Measurements from ENCODE around the gene COL4A4.

The COL4A4 gene

DNA sequence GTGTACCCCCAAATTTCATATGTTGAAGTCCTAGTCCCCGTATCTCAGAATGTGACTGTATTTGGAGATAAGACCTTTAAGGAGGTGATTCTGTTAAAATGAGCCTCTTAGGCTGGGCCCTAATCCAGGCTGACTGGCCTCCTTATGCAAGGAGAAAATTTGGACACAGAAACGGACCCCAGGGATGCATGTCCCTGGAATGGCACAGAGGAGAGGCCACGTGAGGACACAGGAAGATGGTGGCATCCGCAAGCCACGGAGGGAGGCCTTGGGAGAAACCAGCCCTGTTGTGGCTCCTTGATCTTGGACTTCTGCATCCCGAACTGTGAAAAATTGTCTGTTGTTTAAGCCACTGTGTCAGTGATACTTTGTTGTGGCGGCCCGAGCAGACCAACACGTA, 150.7 kb downstream of the COL4A4 start:
- Histone ChIP-seq H3K9me3 (ENCODE audit: control insufficient read depth, low read length) (no peaks in the 10 kb centered on the region), H3K9ac (no peak overlapping the region), H3K4me1 (peaks cover 5% of the 10 kb centered on the region), H3K4me2 (ENCODE audit: low read length) (no peak overlapping the region), H2AFZ (peak overlapping the region; percentile 35), H3K4me3 (ENCODE audit: low read depth, low read length) (no peak overlapping the region), H3K79me2 (no peaks in the 10 kb centered on the region), H3K27ac (no peak overlapping the region), H3K27me3 (ENCODE audit: control insufficient read depth, insufficient read depth, low read length) (no peaks in the 10 kb centered on the region), H3K36me3 (ENCODE audit: control insufficient read depth, insufficient read depth, low read length) (no peaks in the 10 kb centered on the region)
- TF ChIP-seq, protein P1, sequence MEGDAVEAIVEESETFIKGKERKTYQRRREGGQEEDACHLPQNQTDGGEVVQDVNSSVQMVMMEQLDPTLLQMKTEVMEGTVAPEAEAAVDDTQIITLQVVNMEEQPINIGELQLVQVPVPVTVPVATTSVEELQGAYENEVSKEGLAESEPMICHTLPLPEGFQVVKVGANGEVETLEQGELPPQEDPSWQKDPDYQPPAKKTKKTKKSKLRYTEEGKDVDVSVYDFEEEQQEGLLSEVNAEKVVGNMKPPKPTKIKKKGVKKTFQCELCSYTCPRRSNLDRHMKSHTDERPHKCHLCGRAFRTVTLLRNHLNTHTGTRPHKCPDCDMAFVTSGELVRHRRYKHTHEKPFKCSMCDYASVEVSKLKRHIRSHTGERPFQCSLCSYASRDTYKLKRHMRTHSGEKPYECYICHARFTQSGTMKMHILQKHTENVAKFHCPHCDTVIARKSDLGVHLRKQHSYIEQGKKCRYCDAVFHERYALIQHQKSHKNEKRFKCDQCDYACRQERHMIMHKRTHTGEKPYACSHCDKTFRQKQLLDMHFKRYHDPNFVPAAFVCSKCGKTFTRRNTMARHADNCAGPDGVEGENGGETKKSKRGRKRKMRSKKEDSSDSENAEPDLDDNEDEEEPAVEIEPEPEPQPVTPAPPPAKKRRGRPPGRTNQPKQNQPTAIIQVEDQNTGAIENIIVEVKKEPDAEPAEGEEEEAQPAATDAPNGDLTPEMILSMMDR (IDR thresholded peaks at IDR 0.05) = no peak

DNA sequence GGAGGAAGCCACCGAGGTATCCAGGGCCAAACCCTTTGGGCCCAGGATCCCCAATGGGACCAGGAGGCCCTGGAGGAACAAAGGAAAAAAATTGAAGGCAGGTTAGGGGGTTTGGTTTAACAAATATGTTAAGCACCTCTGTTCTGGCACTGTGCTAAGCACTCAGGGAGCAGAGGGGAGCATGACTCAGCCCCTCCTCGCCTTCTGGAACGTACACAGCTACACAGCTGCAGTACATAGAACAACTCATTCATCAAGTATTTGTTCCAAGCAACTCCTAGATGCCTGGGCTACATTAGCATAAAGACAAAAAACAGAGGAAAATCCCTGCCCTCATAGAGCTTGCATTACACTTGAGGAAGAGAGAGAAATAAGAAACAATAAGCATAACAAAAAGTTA, 153.6 kb downstream of the COL4A4 start:
- H3K9ac ChIP-seq = no peak overlapping the region
- no peaks in the 10 kb centered on the region for H3K9me3 ChIP-seq (ENCODE audit: control insufficient read depth, low read length)
- no peak overlapping the region for H3K4me2 ChIP-seq (ENCODE audit: low read length)
- no peaks in the 10 kb centered on the region for H3K79me2 ChIP-seq
- no peaks in the 10 kb centered on the region for H3K27me3 ChIP-seq (ENCODE audit: control insufficient read depth, insufficient read depth, low read length)
- no peaks in the 10 kb centered on the region for H3K36me3 ChIP-seq (ENCODE audit: control insufficient read depth, insufficient read depth, low read length)
- no peak overlapping the region for H3K27ac ChIP-seq
- H3K4me1 ChIP-seq = peaks cover 5% of the 10 kb centered on the region
- no peak overlapping the region for H2AFZ ChIP-seq
- no peak overlapping the region for H3K4me3 ChIP-seq (ENCODE audit: low read depth, low read length)
- TF ChIP-seq, protein P1 (IDR thresholded peaks at IDR 0.05) = no peak

DNA sequence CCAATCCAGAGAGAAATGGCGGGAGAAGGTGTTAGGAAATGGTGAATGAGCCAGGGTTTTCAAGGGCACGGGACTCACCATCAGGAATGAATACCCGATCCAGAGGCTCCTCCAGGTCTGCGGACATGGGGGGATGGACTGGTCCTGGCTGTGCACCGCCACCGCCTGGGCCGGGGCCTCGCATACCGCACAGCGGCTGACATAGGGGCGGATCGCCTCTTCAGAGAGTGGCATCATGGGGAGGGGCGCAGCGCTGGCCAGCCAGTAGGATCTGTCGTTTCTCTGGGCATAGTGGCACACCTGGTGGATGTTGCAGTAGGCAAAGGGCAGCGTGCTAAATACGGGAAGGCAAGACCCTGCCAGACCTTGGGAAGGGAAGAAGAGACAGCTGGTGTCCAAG, 156.1 kb downstream of the COL4A4 start:
- no peak overlapping the region for H3K9ac ChIP-seq
- H2AFZ ChIP-seq = no peak overlapping the region
- no peaks in the 10 kb centered on the region for H3K79me2 ChIP-seq
- H3K36me3 ChIP-seq (ENCODE audit: control insufficient read depth, insufficient read depth, low read length) = no peaks in the 10 kb centered on the region
- H3K27me3 ChIP-seq (ENCODE audit: control insufficient read depth, insufficient read depth, low read length) = no peaks in the 10 kb centered on the region
- H3K27ac ChIP-seq = no peak overlapping the region
- H3K4me3 ChIP-seq (ENCODE audit: low read depth, low read length) = no peak overlapping the region
- TF ChIP-seq, protein P1 (IDR thresholded peaks at IDR 0.05) = no peak
- no peaks in the 10 kb centered on the region for H3K4me1 ChIP-seq
- no peaks in the 10 kb centered on the region for H3K9me3 ChIP-seq (ENCODE audit: control insufficient read depth, low read length)
- H3K4me2 ChIP-seq (ENCODE audit: low read length) = no peak overlapping the region

DNA sequence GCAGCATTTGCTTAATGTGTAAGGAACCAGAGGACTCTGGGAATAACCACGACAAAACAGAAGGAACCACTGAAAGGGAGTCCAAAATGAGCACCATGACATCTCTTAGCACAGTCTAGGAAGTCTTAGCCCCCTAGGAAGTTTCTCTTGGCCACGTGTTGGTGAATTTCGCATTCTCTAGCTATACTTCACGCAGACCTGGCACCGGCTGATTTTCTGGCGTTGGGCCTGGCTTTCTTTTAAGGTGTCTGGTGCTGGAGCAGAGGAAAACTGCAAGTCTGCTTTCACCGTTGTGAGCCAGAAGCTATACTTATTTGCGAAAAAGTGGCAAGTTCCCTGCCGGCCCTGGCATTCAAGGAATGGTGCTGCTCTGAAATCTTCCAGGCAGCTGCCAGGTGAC, 156.9 kb downstream of the COL4A4 start:
- Histone ChIP-seq H3K79me2 (no peaks in the 10 kb centered on the region), H3K9me3 (ENCODE audit: control insufficient read depth, low read length) (no peaks in the 10 kb centered on the region), H3K9ac (no peak overlapping the region), H3K27me3 (ENCODE audit: control insufficient read depth, insufficient read depth, low read length) (no peaks in the 10 kb centered on the region), H3K4me1 (no peaks in the 10 kb centered on the region), H3K4me3 (ENCODE audit: low read depth, low read length) (no peak overlapping the region), H2AFZ (no peak overlapping the region), H3K36me3 (ENCODE audit: control insufficient read depth, insufficient read depth, low read length) (no peaks in the 10 kb centered on the region), H3K4me2 (ENCODE audit: low read length) (no peak overlapping the region), H3K27ac (no peak overlapping the region)
- TF ChIP-seq, protein P1 (IDR thresholded peaks at IDR 0.05) = no peak

DNA sequence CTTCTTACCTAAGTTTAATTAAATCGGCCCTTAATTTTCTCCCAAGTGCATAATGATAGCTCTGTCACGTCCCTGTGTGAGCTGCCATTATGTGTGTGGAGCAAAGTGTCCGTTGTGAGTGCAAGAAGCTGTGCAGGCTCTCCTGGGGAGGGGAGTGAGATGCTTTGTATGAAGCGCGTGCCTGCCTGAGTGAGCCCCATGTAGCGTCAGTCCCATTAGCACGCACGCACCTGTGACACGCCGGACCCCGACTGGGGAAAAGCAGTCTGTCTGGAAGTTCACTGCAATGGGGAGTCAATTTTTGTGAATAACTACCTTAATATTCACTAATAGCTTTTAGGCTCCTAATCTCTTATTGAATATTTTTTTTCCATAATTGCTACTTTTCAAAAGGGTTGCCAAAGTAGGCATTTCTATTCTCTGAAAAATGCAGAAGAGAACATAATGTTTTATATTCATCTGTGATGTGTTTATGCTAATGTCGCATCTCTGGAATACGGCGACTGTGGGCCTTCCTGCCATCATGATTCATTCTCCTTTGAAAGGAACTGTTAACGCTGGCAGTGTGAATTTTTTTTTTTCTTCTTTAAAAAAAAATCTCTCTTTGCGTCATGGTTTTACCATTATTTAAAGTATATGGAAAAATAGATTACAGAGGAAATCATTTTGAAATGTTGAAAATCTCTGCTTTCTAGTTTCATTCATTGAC, 157.7 kb downstream of the COL4A4 start:
- H3K4me1 ChIP-seq = no peaks in the 10 kb centered on the region
- no peaks in the 10 kb centered on the region for H3K27me3 ChIP-seq (ENCODE audit: control insufficient read depth, insufficient read depth, low read length)
- no peaks in the 10 kb centered on the region for H3K36me3 ChIP-seq (ENCODE audit: control insufficient read depth, insufficient read depth, low read length)
- no peak overlapping the region for H3K4me3 ChIP-seq (ENCODE audit: low read depth, low read length)
- no peak overlapping the region for H2AFZ ChIP-seq
- H3K27ac ChIP-seq = no peak overlapping the region
- no peak overlapping the region for H3K9ac ChIP-seq
- H3K79me2 ChIP-seq = no peaks in the 10 kb centered on the region
- no peaks in the 10 kb centered on the region for H3K9me3 ChIP-seq (ENCODE audit: control insufficient read depth, low read length)
- H3K4me2 ChIP-seq (ENCODE audit: low read length) = no peak overlapping the region
- TF ChIP-seq, protein P1 (IDR thresholded peaks at IDR 0.05) = no peak

All from parathyroid adenoma (tissue), 2 donors.